Neural progenitor cell (in vitro differentiated cells): Measurements from ENCODE around the gene OR2V2. TPM values are rescaled to one million over a fixed set of nuclear protein-coding genes. Genes with fewer than 3 reads are reported as not detected.

Experiments used
- DNase-seq: peaks from one replicate; pipeline ENCODE4 v3.0.0-alpha.2; 2016; ENCODE audit warnings: low spot score
- H2AFZ ChIP-seq: fragments of 200-600 bp; sonication (generic); replicated peaks from 2 replicates; pipeline ENCODE4 v1.6.1; 2016; ENCODE audit warnings: antibody characterized with exemption
- H3F3A ChIP-seq: fragments of 200-600 bp; sonication (generic); 2 replicates; pipeline ENCODE4 v1.6.1; 2016; ENCODE audit warnings: antibody characterized with exemption, low read depth
- H3K27ac ChIP-seq: fragments of 200-600 bp; sonication (generic); 2 replicates; pipeline ENCODE4 v1.5.1; 2016; ENCODE audit warnings: mild to moderate bottlenecking
- H3K27me3 ChIP-seq: fragments of 200-600 bp; sonication (generic); 2 replicates; pipeline ENCODE4 v1.6.1; 2016; ENCODE audit warnings: mild to moderate bottlenecking, moderate library complexity
- H3K36me3 ChIP-seq: fragments of 200-600 bp; sonication (generic); 2 replicates; pipeline ENCODE4 v1.5.1; 2016
- H3K4me1 ChIP-seq: fragments of 200-600 bp; sonication (generic); 2 replicates; pipeline ENCODE4 v1.6.1; 2016; ENCODE audit warnings: mixed run types
- H3K4me2 ChIP-seq: fragments of 200-600 bp; sonication (generic); 2 replicates; pipeline ENCODE4 v1.6.1; 2016
- H3K4me3 ChIP-seq: fragments of 200-600 bp; sonication (generic); 2 replicates; pipeline ENCODE4 v1.5.1; 2016
- H3K79me2 ChIP-seq: fragments of 200-600 bp; sonication (generic); 2 replicates; pipeline ENCODE4 v1.6.1; 2016; ENCODE audit warnings: low read depth
- H3K9ac ChIP-seq: fragments of 200-600 bp; sonication (generic); 2 replicates; pipeline ENCODE4 v1.6.1; 2016
- H3K9me3 ChIP-seq: fragments of 200-600 bp; sonication (generic); 2 replicates; pipeline ENCODE4 v1.5.1; 2016; ENCODE audit warnings: low read depth
- H4K20me1 ChIP-seq: fragments of 200-600 bp; sonication (generic); 2 replicates; pipeline ENCODE4 v1.6.1; 2016; ENCODE audit warnings: low read depth
- H3K27ac Mint-ChIP-seq: 3 replicates; pipeline ENCODE4 v1.8.0; 2021; ENCODE audit warnings: mixed read lengths
- H3K27me3 Mint-ChIP-seq: 2 replicates; pipeline ENCODE4 v1.8.0; 2022; ENCODE audit warnings: low read depth, mild to moderate bottlenecking, inconsistent platforms, moderate library complexity, mixed read lengths; ENCODE audit not compliant: insufficient read depth
- H3K36me3 Mint-ChIP-seq: 3 replicates; pipeline ENCODE4 v1.8.0; 2021; ENCODE audit warnings: mixed read lengths
- H3K4me1 Mint-ChIP-seq: 3 replicates; pipeline ENCODE4 v1.8.0; 2021; ENCODE audit warnings: mixed read lengths
- H3K4me3 Mint-ChIP-seq: 3 replicates; pipeline ENCODE4 v1.8.0; 2021; ENCODE audit warnings: mild to moderate bottlenecking, moderate library complexity, mixed read lengths
- H3K9me3 Mint-ChIP-seq: 3 replicates; pipeline ENCODE4 v1.8.0; 2020; ENCODE audit warnings: mixed read lengths
- CTCF ChIP-seq: fragments of 200-600 bp; sonication (generic); IDR thresholded peaks from 2 replicates; pipeline ENCODE4 v1.5.1; 2017; ENCODE audit warnings: antibody characterized with exemption, mild to moderate bottlenecking
- EZH2 ChIP-seq: fragments of 200-600 bp; sonication (generic); IDR thresholded peaks from 2 replicates; pipeline ENCODE4 v1.6.1; 2017; ENCODE audit warnings: antibody characterized with exemption, mild to moderate bottlenecking, moderate library complexity
- EZH2phosphoT487 ChIP-seq: fragments of 200-600 bp; sonication (generic); IDR thresholded peaks from 2 replicates; pipeline ENCODE4 v1.6.1; 2017; ENCODE audit warnings: antibody characterized with exemption
- total RNA-seq: library from RNA; depleted of rRNA; stranded (reverse); fragments of >200 nt; gene quantifications from 2 replicates; pipeline ENCODE4 v1.2.3, GENCODE V29; 2015; ENCODE audit warnings: low replicate concordance

The OR2V2 gene
- total RNA-seq, 1 donor from 2014 or later = not detected

GRCh38 chr5:181133610-181134231, 13.7 kb upstream of the OR2V2 start:
- H3K79me2 ChIP-seq = no peaks in the 10 kb centered on the region
- DNase-seq = no peak
- no peak overlapping the region for H3K27ac Mint-ChIP-seq
- no peak for TF ChIP-seq EZH2
- TF ChIP-seq CTCF = no peak
- no peak for TF ChIP-seq EZH2phosphoT487
- no peak overlapping the region for H3K4me3 Mint-ChIP-seq
- peaks cover 15% of the 10 kb centered on the region for H3K27me3 Mint-ChIP-seq
- no peak overlapping the region for H3K27ac ChIP-seq
- no peaks in the 10 kb centered on the region for H3K4me1 Mint-ChIP-seq
- no peaks in the 10 kb centered on the region for H3K36me3 Mint-ChIP-seq
- H3K4me1 ChIP-seq = no peaks in the 10 kb centered on the region
- H4K20me1 ChIP-seq = no peaks in the 10 kb centered on the region
- H2AFZ ChIP-seq = no peak overlapping the region
- H3K4me3 ChIP-seq = no peak overlapping the region
- no peak overlapping the region for H3K9ac ChIP-seq
- H3K27me3 ChIP-seq = peaks cover 19% of the 10 kb centered on the region
- no peak overlapping the region for H3K4me2 ChIP-seq
- no peaks in the 10 kb centered on the region for H3F3A ChIP-seq
- no peaks in the 10 kb centered on the region for H3K36me3 ChIP-seq
- no peaks in the 10 kb centered on the region for H3K9me3 ChIP-seq
- peaks cover 16% of the 10 kb centered on the region for H3K9me3 Mint-ChIP-seq

GRCh38 chr5:181134259-181134658, 13.1 kb upstream of the OR2V2 start:
- H3K27me3 Mint-ChIP-seq = peaks cover 12% of the 10 kb centered on the region
- Histone ChIP-seq H3K27ac (no peak overlapping the region), H2AFZ (no peak overlapping the region), H4K20me1 (no peaks in the 10 kb centered on the region), H3K9me3 (no peaks in the 10 kb centered on the region), H3K79me2 (no peaks in the 10 kb centered on the region), H3F3A (no peaks in the 10 kb centered on the region), H3K9ac (no peak overlapping the region), H3K4me3 (no peak overlapping the region), H3K27me3 (peaks cover 13% of the 10 kb centered on the region), H3K36me3 (no peaks in the 10 kb centered on the region), H3K4me2 (no peak overlapping the region), H3K4me1 (no peaks in the 10 kb centered on the region)
- H3K36me3 Mint-ChIP-seq = no peaks in the 10 kb centered on the region
- TF ChIP-seq CTCF (no peak), EZH2phosphoT487 (no peak), EZH2 (no peak)
- no peak for DNase-seq
- no peak overlapping the region for H3K27ac Mint-ChIP-seq
- peaks cover 16% of the 10 kb centered on the region for H3K9me3 Mint-ChIP-seq
- H3K4me3 Mint-ChIP-seq = no peak overlapping the region
- no peaks in the 10 kb centered on the region for H3K4me1 Mint-ChIP-seq

- no peak overlapping the region for H3K4me3 ChIP-seq
- no peaks in the 10 kb centered on the region for H3K4me1 Mint-ChIP-seq
- no peaks in the 10 kb centered on the region for H3K36me3 Mint-ChIP-seq
- no peaks in the 10 kb centered on the region for H3F3A ChIP-seq
- TF ChIP-seq CTCF = no peak
- TF ChIP-seq EZH2 = no peak
- no peak for TF ChIP-seq EZH2phosphoT487
- no peak for DNase-seq
- no peaks in the 10 kb centered on the region for H4K20me1 ChIP-seq
- H3K4me1 ChIP-seq = no peaks in the 10 kb centered on the region
- no peaks in the 10 kb centered on the region for H3K9me3 ChIP-seq
- H3K27ac Mint-ChIP-seq = no peak overlapping the region
- H3K4me3 Mint-ChIP-seq = no peak overlapping the region
- H3K36me3 ChIP-seq = no peaks in the 10 kb centered on the region
- no peak overlapping the region for H3K27ac ChIP-seq
- H3K4me2 ChIP-seq = no peak overlapping the region
- peaks cover 21% of the 10 kb centered on the region for H3K27me3 ChIP-seq
- peaks cover 8% of the 10 kb centered on the region for H3K27me3 Mint-ChIP-seq
- H2AFZ ChIP-seq = no peak overlapping the region
- H3K9ac ChIP-seq = no peak overlapping the region
- peaks cover 16% of the 10 kb centered on the region for H3K9me3 Mint-ChIP-seq
- H3K79me2 ChIP-seq = no peaks in the 10 kb centered on the region
Measured at GRCh38 chr5:181136361-181136955, 10.9 kb upstream of the OR2V2 start.
